ENCODE data around the gene SERP2. TPM values are rescaled to one million over a fixed set of nuclear protein-coding genes. Genes with fewer than 3 reads are reported as not detected.

The SERP2 gene
- total and polyA plus RNA-seq, 10 donors: 0.38 to 3.7 (median 1.1) TPM; not detected in 3

DNA sequence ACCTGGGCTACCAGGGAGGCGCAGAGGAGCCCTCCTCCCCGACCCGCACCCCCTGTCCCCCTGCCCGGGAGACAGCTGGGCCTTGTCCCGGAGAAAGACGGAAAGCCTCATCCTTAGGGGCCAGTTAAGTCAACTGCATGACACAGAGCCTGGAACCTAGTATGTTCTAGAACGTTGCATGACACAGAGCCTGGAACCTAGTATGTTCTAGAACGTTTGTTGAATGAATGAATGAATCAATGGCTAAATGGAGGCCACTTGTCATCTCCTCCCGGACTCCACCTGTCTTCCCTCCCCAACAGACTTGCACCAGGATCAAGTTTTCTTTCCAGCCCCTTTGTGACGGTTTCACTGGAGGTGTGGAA lies 706 bp downstream of the SERP2 start:
- TF ChIP-seq POLR2A (IDR thresholded peaks at IDR 0.05): no peak
- TF ChIP-seq, protein P1, sequence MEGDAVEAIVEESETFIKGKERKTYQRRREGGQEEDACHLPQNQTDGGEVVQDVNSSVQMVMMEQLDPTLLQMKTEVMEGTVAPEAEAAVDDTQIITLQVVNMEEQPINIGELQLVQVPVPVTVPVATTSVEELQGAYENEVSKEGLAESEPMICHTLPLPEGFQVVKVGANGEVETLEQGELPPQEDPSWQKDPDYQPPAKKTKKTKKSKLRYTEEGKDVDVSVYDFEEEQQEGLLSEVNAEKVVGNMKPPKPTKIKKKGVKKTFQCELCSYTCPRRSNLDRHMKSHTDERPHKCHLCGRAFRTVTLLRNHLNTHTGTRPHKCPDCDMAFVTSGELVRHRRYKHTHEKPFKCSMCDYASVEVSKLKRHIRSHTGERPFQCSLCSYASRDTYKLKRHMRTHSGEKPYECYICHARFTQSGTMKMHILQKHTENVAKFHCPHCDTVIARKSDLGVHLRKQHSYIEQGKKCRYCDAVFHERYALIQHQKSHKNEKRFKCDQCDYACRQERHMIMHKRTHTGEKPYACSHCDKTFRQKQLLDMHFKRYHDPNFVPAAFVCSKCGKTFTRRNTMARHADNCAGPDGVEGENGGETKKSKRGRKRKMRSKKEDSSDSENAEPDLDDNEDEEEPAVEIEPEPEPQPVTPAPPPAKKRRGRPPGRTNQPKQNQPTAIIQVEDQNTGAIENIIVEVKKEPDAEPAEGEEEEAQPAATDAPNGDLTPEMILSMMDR (IDR thresholded peaks at IDR 0.05 in 8 of 11, conservative IDR thresholded peaks at IDR 0.05 in 3 of 11): no peak
- no peak for TF ChIP-seq POLR2AphosphoS5 (IDR thresholded peaks at IDR 0.05)
- peaks cover 0 to 51% (median 21%) of the 10 kb centered on the region in 7 donors for H3K27me3 ChIP-seq (replicated peaks in 1 of 7)
- no peak for DNase-seq
- H3K9me3 ChIP-seq: no peaks in the 10 kb centered on the region
- peaks cover 0 to 15% (median 8%) of the 10 kb centered on the region in 6 donors for H3K4me1 ChIP-seq
- H3K36me3 ChIP-seq: no peaks in the 10 kb centered on the region
- peak overlapping the region in 7 of 8 donors; percentile 21 to 68 (median 35) for H3K4me3 ChIP-seq
- intact Hi-C loops (cut with DNase I; ENCODE audit: low total_unique reads): no loop called here
- H3K27ac ChIP-seq: no peak overlapping the region
- 65 to 79% (median 67%) methylated on average over 10 of the region's 10 CpGs for WGBS, 5 donors

DNA sequence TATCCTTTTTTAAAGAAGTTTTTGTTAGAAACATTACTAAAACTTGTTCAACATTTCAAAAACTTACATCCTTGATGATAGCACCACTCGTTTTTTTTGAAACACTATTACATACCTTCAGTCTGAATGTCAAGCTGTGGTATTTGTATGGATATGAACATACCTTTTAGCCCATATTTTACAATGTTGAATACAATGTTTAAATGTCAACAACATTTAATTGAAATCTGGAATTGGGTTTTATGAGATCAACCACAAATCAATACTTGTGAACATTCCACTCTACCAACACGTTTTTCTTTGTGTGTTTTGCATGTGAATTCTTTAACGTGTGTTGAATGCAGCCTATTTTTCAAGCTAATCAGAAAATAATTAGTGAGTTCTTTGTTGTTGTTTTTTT lies 4.7 kb downstream of the SERP2 start:
- H3K4me3 ChIP-seq: no peak overlapping the region
- H3K36me3 ChIP-seq: no peaks in the 10 kb centered on the region
- no peak for TF ChIP-seq POLR2A (IDR thresholded peaks at IDR 0.05)
- H3K27ac ChIP-seq: no peak overlapping the region
- intact Hi-C loops (cut with DNase I; ENCODE audit: low total_unique reads): no loop called here
- 70 to 83% (median 76%) methylated on average over 3 of the region's 3 CpGs for WGBS, 5 donors
- no peaks in the 10 kb centered on the region for H3K9me3 ChIP-seq
- H3K4me1 ChIP-seq: peaks cover 0 to 11% (median 7%) of the 10 kb centered on the region in 6 donors
- peaks cover 0 to 20% (median 18%) of the 10 kb centered on the region in 7 donors for H3K27me3 ChIP-seq (replicated peaks in 1 of 7)
- DNase-seq: no peak

DNA sequence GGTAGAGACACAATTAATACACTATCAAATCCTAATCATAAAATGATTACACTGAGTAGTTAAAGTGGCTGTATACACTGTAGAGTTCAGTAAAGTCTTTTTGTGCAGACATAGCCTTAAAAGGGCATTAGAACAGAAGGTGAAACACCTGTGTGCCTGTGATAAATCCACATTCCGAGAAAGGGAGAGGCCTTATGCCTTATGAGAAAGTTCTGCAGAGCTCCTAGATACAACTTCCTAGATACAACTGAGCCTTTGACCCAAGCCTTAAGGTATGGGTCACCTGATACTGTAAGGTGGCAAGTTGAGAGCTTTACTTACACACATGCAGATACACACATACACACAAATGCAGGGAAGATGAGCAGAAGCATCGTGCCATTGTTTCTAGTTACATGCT lies 6.3 kb downstream of the SERP2 start:
- Histone ChIP-seq H3K9me3 (no peaks in the 10 kb centered on the region), H3K4me1 (no peaks in the 10 kb centered on the region), H3K27me3 (replicated peaks in 1 of 7) (peaks cover 0 to 4% (median 2%) of the 10 kb centered on the region in 7 donors), H3K27ac (no peak overlapping the region), H3K4me3 (no peak overlapping the region), H3K36me3 (no peaks in the 10 kb centered on the region)
- TF ChIP-seq POLR2AphosphoS5 (IDR thresholded peaks at IDR 0.05) (no peak), POLR2A (IDR thresholded peaks at IDR 0.05) (no peak)
- TF ChIP-seq, protein P1 (IDR thresholded peaks at IDR 0.05 in 8 of 11, conservative IDR thresholded peaks at IDR 0.05 in 3 of 11): no peak
- WGBS, 5 donors: 84 to 94% (median 93%) methylated on average over 2 of the region's 2 CpGs
- intact Hi-C loops (cut with DNase I; ENCODE audit: low total_unique reads): no loop called here
- no peak for DNase-seq

DNA sequence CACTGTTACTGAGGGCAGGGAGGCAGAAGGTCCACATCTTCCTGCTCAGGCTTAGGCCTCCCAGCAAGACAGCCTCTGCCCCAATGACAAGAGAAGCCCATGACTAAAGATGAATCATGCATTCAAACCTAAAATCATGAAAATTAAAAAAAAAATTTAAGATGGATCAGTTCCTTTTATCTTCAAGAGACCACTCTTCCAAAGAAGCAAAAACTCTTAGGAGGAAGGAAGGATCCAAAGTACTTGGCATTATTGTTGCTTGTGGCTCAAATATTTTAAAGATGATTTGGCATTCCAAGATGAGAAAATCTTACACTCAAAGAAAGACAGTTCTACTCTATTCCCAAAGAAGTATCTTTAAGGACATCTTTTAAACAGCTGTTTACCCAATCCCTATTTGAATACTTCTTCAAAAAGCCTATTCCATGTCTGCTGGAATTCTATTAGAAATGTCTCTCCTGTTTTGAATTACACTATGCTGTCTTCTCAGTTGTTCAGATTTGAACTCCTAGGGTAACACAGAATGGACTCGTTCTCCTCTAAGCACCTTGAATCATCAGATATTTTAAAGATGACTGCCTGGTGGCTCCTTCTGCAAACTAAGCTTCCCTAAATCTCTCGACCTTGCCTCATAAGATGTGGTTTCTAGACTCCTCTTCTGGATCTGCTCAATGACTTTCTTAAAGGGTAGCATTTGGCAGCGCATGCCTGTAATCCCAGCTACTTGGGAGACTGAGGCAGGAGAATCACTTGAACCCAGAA lies 7.0 kb downstream of the SERP2 start:
- Histone ChIP-seq H3K27ac (no peak overlapping the region), H3K9me3 (no peaks in the 10 kb centered on the region), H3K4me3 (no peak overlapping the region), H3K4me1 (no peaks in the 10 kb centered on the region), H3K36me3 (no peaks in the 10 kb centered on the region), H3K27me3 (replicated peaks in 1 of 7) (no peaks in the 10 kb centered on the region)
- no peak for DNase-seq
- TF ChIP-seq, protein P1 (IDR thresholded peaks at IDR 0.05 in 8 of 11, conservative IDR thresholded peaks at IDR 0.05 in 3 of 11): no peak
- TF ChIP-seq POLR2A (IDR thresholded peaks at IDR 0.05) (no peak), POLR2AphosphoS5 (IDR thresholded peaks at IDR 0.05) (no peak)
- 68 to 86% (median 75%) methylated on average over 3 of the region's 3 CpGs for WGBS, 5 donors
- intact Hi-C loops (cut with DNase I; ENCODE audit: low total_unique reads): no loop called here

All from spleen (tissue), 11 donors.